Fibroblast of lung (primary cell): ENCODE measurements around the gene LSAMP. TPM values are rescaled to one million over a fixed set of nuclear protein-coding genes. Genes with fewer than 3 reads are reported as not detected.

Experiments used
- DNase-seq, 2 donors: peaks; one replicate each; pipeline versions ENCODE4 v3.0.0 to v3.0.0-alpha.2; 2010; ENCODE audit warnings: low read depth in 2 of 2
- H2AFZ ChIP-seq: 2 replicates; pipeline ENCODE4 v1.5.1; 2012; ENCODE audit warnings: low read length, control low read depth, inconsistent platforms
- H3K27ac ChIP-seq: 2 replicates; pipeline ENCODE4 v1.5.1; 2011; ENCODE audit warnings: low read length, control low read depth; ENCODE audit not compliant: insufficient read depth
- H3K27me3 ChIP-seq: 2 replicates; pipeline ENCODE4 v1.5.1; 2011; ENCODE audit warnings: mild to moderate bottlenecking, low read length; ENCODE audit not compliant: control insufficient read depth, insufficient read depth
- H3K36me3 ChIP-seq: 2 replicates; pipeline ENCODE4 v1.5.1; 2011; ENCODE audit warnings: low read length; ENCODE audit not compliant: control insufficient read depth, insufficient read depth
- H3K4me1 ChIP-seq: 2 replicates; pipeline ENCODE4 v1.5.1; 2011; ENCODE audit warnings: low read length; ENCODE audit not compliant: control insufficient read depth, insufficient read depth; ENCODE audit errors: extremely low read depth
- H3K4me2 ChIP-seq: 2 replicates; pipeline ENCODE4 v1.5.1; 2011; ENCODE audit warnings: low read length, control low read depth; ENCODE audit not compliant: insufficient read depth; ENCODE audit errors: extremely low read depth
- H3K4me3 ChIP-seq, 4 experiments: fragments of 200-600 bp in 1 of 4; sonication (generic) in 1 of 4; replicated peaks in 1 of 4; 2 replicates each; pipeline ENCODE4 v1.5.1; 2011 to 2016; ENCODE audit warnings: low read length in 4 of 4, low read depth in 3 of 4, mild to moderate bottlenecking in 3 of 4, control low read depth in 2 of 4, inconsistent platforms in 1 of 4, mixed read lengths in 1 of 4; ENCODE audit not compliant: insufficient read depth in 1 of 4; ENCODE audit errors: control extremely low read depth in 1 of 4
- H3K79me2 ChIP-seq: 2 replicates; pipeline ENCODE4 v1.5.1; 2012; ENCODE audit warnings: mild to moderate bottlenecking, low read length, inconsistent platforms; ENCODE audit not compliant: control insufficient read depth, insufficient read depth
- H3K9ac ChIP-seq: 2 replicates; pipeline ENCODE4 v1.5.1; 2011; ENCODE audit warnings: mild to moderate bottlenecking, low read length, control low read depth; ENCODE audit not compliant: insufficient read depth
- H3K9me3 ChIP-seq: 2 replicates; pipeline ENCODE4 v1.5.1; 2012; ENCODE audit warnings: low read depth, low read length; ENCODE audit not compliant: control insufficient read depth, insufficient read depth
- H4K20me1 ChIP-seq: 2 replicates; pipeline ENCODE4 v1.5.1; 2011; ENCODE audit warnings: low read length; ENCODE audit not compliant: control insufficient read depth, insufficient read depth; ENCODE audit errors: extremely low read depth
- CTCF ChIP-seq, 2 donors: IDR thresholded peaks in 1 of 2; conservative IDR thresholded peaks in 1 of 2; 1 replicate in 1 of 2; 2 replicates in 1 of 2; pipeline ENCODE4 v1.5.1; 2011 to 2012; ENCODE audit warnings: low read length in 2 of 2, control low read depth in 1 of 2, inconsistent platforms in 1 of 2, low read depth in 1 of 2, mild to moderate bottlenecking in 1 of 2
- EZH2 ChIP-seq: IDR thresholded peaks from 2 replicates; pipeline ENCODE4 v1.5.1; 2012; ENCODE audit warnings: low read length, control low read depth, mild to moderate bottlenecking; ENCODE audit errors: missing control alignments
- polyA plus RNA-seq, 2 donors: library from polyadenylated mRNA; depleted of rRNA in 1 of 2; stranded (reverse) in 1 of 2; unstranded in 1 of 2; fragments of >200 nt; gene quantifications; 2 replicates each; pipeline ENCODE4 v1.2.1, GENCODE V29; 2011 to 2012; ENCODE audit warnings: missing spikeins in 1 of 2
- total RNA-seq: library from RNA; depleted of rRNA; stranded (reverse); fragments of >200 nt; gene quantifications from 2 replicates; pipeline ENCODE4 v1.2.1, GENCODE V29; 2014

Gene LSAMP
- total and polyA plus RNA-seq, 2 donors (not counting 1 experiment from before 2014, with no cell fraction given) = 4.8 to 5.9 TPM

GRCh38 chr3:115828401-115828800 lies 616.9 kb downstream of the LSAMP start:
- no peak overlapping the region for H2AFZ ChIP-seq
- no peak overlapping the region for H3K27ac ChIP-seq
- no peaks in the 10 kb centered on the region for H3K9me3 ChIP-seq
- no peak overlapping the region for H3K4me2 ChIP-seq
- H3K36me3 ChIP-seq = no peaks in the 10 kb centered on the region
- peaks cover under 1% of the 10 kb centered on the region for H3K4me1 ChIP-seq
- no peak overlapping the region for H3K4me3 ChIP-seq
- DNase-seq = no peak
- no peaks in the 10 kb centered on the region for H3K27me3 ChIP-seq
- no peaks in the 10 kb centered on the region for H4K20me1 ChIP-seq
- H3K9ac ChIP-seq = no peak overlapping the region
- TF ChIP-seq CTCF (conservative IDR thresholded peaks at IDR 0.05 in 1 of 2, IDR thresholded peaks at IDR 0.05 in 1 of 2; ENCODE audit: low read depth in 1 of 2, low read length in 2 of 2) (no peak), EZH2 (no peak)
- no peaks in the 10 kb centered on the region for H3K79me2 ChIP-seq

DNA sequence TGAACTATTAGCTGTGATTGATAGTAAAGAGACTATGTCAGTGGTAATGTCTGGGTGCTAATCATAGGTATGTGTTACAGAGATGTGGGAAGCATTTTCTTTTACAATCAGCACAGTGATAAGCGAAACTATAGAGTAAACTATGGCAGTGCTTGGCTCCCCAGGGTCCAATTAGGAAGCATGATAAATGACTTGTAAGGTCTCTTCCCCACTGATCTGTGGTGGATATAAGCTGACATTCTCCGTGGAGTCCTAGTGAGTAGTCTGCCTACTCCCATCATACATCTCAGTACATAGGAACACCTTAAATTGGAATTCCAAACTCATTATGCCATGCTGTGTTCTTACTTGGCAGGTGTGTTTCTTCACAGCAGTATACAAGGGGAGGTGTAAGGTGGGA lies 617.8 kb downstream of the LSAMP start:
- H3K79me2 ChIP-seq = no peaks in the 10 kb centered on the region
- DNase-seq = no peak
- no peaks in the 10 kb centered on the region for H3K9me3 ChIP-seq
- no peak overlapping the region for H2AFZ ChIP-seq
- no peaks in the 10 kb centered on the region for H3K27me3 ChIP-seq
- no peaks in the 10 kb centered on the region for H3K4me1 ChIP-seq
- no peak overlapping the region for H3K4me2 ChIP-seq
- H3K9ac ChIP-seq = no peak overlapping the region
- H3K27ac ChIP-seq = no peak overlapping the region
- TF ChIP-seq CTCF (conservative IDR thresholded peaks at IDR 0.05 in 1 of 2, IDR thresholded peaks at IDR 0.05 in 1 of 2; ENCODE audit: low read depth in 1 of 2, low read length in 2 of 2) = no peak
- TF ChIP-seq EZH2 = no peak
- H3K36me3 ChIP-seq = no peaks in the 10 kb centered on the region
- no peaks in the 10 kb centered on the region for H4K20me1 ChIP-seq
- H3K4me3 ChIP-seq = no peak overlapping the region

GRCh38 chr3:115825046-115825445 lies 620.2 kb downstream of the LSAMP start:
- Histone ChIP-seq H3K4me2 (no peak overlapping the region), H3K36me3 (no peaks in the 10 kb centered on the region), H3K79me2 (no peaks in the 10 kb centered on the region), H3K9me3 (no peaks in the 10 kb centered on the region), H3K4me1 (no peaks in the 10 kb centered on the region), H2AFZ (no peak overlapping the region), H3K9ac (no peak overlapping the region), H3K4me3 (no peak overlapping the region), H4K20me1 (no peaks in the 10 kb centered on the region), H3K27ac (no peak overlapping the region), H3K27me3 (no peaks in the 10 kb centered on the region)
- DNase-seq = peak in 1 of 2 donors; percentile 96
- TF ChIP-seq CTCF (conservative IDR thresholded peaks at IDR 0.05 in 1 of 2, IDR thresholded peaks at IDR 0.05 in 1 of 2; ENCODE audit: low read depth in 1 of 2, low read length in 2 of 2) (no peak), EZH2 (no peak)
